T-cell (primary cell): ENCODE measurements around the gene CPPED1. TPM values are rescaled to one million over a fixed set of nuclear protein-coding genes. Genes with fewer than 3 reads are reported as not detected.
A peak's percentile ranks its signal among the peaks of the same experiment; 100 is the strongest.

ENCODE experiments used
- ATAC-seq, 4 experiments: fragments of 200-7000 bp in 3 of 4; fragments of 150-1000 bp in 1 of 4; cut with Tn5 transposase; replicated peaks in 1 of 4; 1 replicate in 3 of 4; 2 replicates in 1 of 4; pipeline ENCODE4 v1.10.0; 2021; ENCODE audit warnings: moderate library complexity in 3 of 4, mild to moderate bottlenecking in 2 of 4, moderate number of reproducible peaks in 1 of 4
- CTCF ChIA-PET, 2 donors: fragments of 300-600 bp; sonication (Branson Sonifier 250); formaldehyde crosslinking; loops; one replicate each; lab custom pipeline; 2022; ENCODE audit warnings: antibody characterized with exemption in 2 of 2; lab: Charles Lee
- POLR2A ChIA-PET, 2 donors: fragments of 300-600 bp; sonication (Branson Sonifier 250); formaldehyde crosslinking; loops; one replicate each; lab custom pipeline; 2022; ENCODE audit warnings: antibody characterized with exemption in 2 of 2; lab: Charles Lee
- DNase-seq, 35 experiments: peaks; one replicate each; pipeline versions ENCODE4 v3.0.0 to v3.0.0-alpha.2; 2013 to 2023
- H3K27ac ChIP-seq: one replicate; pipeline ENCODE4 v1.5.1; 2013; ENCODE audit warnings: low read length
- H3K27me3 ChIP-seq, 2 experiments: replicated peaks in 1 of 2; 1 replicate in 1 of 2; 2 replicates in 1 of 2; pipeline versions ENCODE4 v1.6.1 to v1.7.0; 2013; ENCODE audit warnings: low read length in 1 of 2, mixed read lengths in 1 of 2; ENCODE audit not compliant: control insufficient read depth in 2 of 2, insufficient read depth in 2 of 2; ENCODE audit errors: extremely low read depth in 1 of 2
- H3K36me3 ChIP-seq, 2 donors: 1 replicate in 1 of 2; 2 replicates in 1 of 2; pipeline versions ENCODE4 v1.6.1 to v1.7.0; 2013; ENCODE audit warnings: low read length in 1 of 2; ENCODE audit not compliant: control insufficient read depth in 2 of 2, insufficient read depth in 1 of 2; ENCODE audit errors: extremely low read depth in 1 of 2
- H3K4me1 ChIP-seq, 2 experiments: 1 replicate in 1 of 2; 2 replicates in 1 of 2; pipeline versions ENCODE4 v1.6.1 to v1.7.0; 2013; ENCODE audit warnings: low read length in 2 of 2, mixed read lengths in 1 of 2; ENCODE audit not compliant: insufficient read depth in 2 of 2, control insufficient read depth in 1 of 2; ENCODE audit errors: extremely low read depth in 1 of 2
- H3K4me3 ChIP-seq, 2 donors: 1 replicate in 1 of 2; 2 replicates in 1 of 2; pipeline versions ENCODE4 v1.5.1 to v1.7.0; 2013; ENCODE audit warnings: mild to moderate bottlenecking in 2 of 2, low read length in 1 of 2, moderate library complexity in 1 of 2; ENCODE audit not compliant: control insufficient read depth in 1 of 2; ENCODE audit errors: extremely low read depth in 1 of 2
- H3K9me3 ChIP-seq: 2 replicates; pipeline ENCODE4 v1.7.0; 2013
- H3K27ac Mint-ChIP-seq, 2 donors: one replicate each; pipeline ENCODE4 v1.8.0; 2020 to 2021; ENCODE audit warnings: mild to moderate bottlenecking in 2 of 2, mixed read lengths in 2 of 2
- H3K27me3 Mint-ChIP-seq, 2 donors: one replicate each; pipeline ENCODE4 v1.8.0; 2021 to 2022; ENCODE audit warnings: mixed read lengths in 2 of 2
- H3K36me3 Mint-ChIP-seq: one replicate; pipeline ENCODE4 v1.8.0; 2021; ENCODE audit warnings: mixed read lengths
- H3K4me1 Mint-ChIP-seq, 3 donors: one replicate each; pipeline ENCODE4 v1.8.0; 2020 to 2022; ENCODE audit warnings: mixed read lengths in 3 of 3, mild to moderate bottlenecking in 1 of 3
- H3K4me3 Mint-ChIP-seq, 3 donors: one replicate each; pipeline ENCODE4 v1.8.0; 2020 to 2022; ENCODE audit warnings: mild to moderate bottlenecking in 3 of 3, mixed read lengths in 3 of 3, moderate library complexity in 3 of 3
- H3K9me3 Mint-ChIP-seq, 3 donors: one replicate each; pipeline ENCODE4 v1.8.0; 2020 to 2022; ENCODE audit warnings: mixed read lengths in 3 of 3
- WGBS: methylation state at CpG from one replicate; pipeline ENCODE4 v1.1.5; 2013; ENCODE audit warnings: missing lambda C conversion rate; ENCODE audit not compliant: insufficient coverage; 5-methylcytosine and 5-hydroxymethylcytosine counted together
- total RNA-seq, 35 experiments: library from RNA in 6 of 35; stranded (reverse) in 6 of 35; fragments of 120-200 nt in 1 of 35; gene quantifications; one replicate each; pipeline versions ENCODE4 v1.2.1 to v1.2.4 and lab custom pipeline; 2013 to 2026

CPPED1 gene
- total RNA-seq, 5 donors from 2014 or later (not counting 1 experiment from before 2014, with no cell fraction given) = 2.9 to 9.2 (median 7.5) TPM

DNA sequence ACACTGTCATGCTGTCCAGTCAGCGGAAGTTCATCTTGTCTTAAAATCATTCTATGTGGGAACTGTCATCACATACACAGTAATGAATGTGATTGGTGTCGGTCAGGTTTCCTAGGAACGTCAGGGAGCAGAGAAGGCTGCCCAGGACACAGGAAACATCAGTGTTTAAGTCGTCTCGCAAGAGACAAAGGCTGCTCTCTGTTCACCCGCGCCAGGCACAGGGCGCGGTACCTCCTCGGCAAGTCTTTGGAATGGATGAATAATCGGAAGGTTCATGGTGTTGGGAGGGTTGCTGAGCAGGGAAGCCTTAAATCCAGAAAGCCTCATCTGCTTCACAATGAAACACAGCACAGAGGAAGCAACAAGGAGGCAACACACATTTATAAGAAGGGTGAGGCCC lies 148.2 kb downstream of the CPPED1 start:
- CTCF ChIA-PET = no interaction called here
- no peaks in the 10 kb centered on the region for H3K36me3 ChIP-seq
- ATAC-seq = no peak
- H3K36me3 Mint-ChIP-seq = peaks cover 4% of the 10 kb centered on the region
- no peak overlapping the region for H3K27ac Mint-ChIP-seq
- DNase-seq = no peak
- POLR2A ChIA-PET = no interaction called here
- no peaks in the 10 kb centered on the region for H3K4me1 Mint-ChIP-seq
- H3K27me3 ChIP-seq = peaks cover 0 to 5% of the 10 kb centered on the region in 2 experiments
- no peak overlapping the region for H3K4me3 ChIP-seq
- H3K27me3 Mint-ChIP-seq = no peaks in the 10 kb centered on the region
- no peaks in the 10 kb centered on the region for H3K9me3 ChIP-seq
- WGBS = 82% methylated on average over 3 of the region's 11 CpGs
- peaks cover 4 to 14% (median 14%) of the 10 kb centered on the region in 3 donors for H3K9me3 Mint-ChIP-seq
- H3K4me1 ChIP-seq = no peaks in the 10 kb centered on the region
- no peak overlapping the region for H3K27ac ChIP-seq
- no peak overlapping the region for H3K4me3 Mint-ChIP-seq

DNA sequence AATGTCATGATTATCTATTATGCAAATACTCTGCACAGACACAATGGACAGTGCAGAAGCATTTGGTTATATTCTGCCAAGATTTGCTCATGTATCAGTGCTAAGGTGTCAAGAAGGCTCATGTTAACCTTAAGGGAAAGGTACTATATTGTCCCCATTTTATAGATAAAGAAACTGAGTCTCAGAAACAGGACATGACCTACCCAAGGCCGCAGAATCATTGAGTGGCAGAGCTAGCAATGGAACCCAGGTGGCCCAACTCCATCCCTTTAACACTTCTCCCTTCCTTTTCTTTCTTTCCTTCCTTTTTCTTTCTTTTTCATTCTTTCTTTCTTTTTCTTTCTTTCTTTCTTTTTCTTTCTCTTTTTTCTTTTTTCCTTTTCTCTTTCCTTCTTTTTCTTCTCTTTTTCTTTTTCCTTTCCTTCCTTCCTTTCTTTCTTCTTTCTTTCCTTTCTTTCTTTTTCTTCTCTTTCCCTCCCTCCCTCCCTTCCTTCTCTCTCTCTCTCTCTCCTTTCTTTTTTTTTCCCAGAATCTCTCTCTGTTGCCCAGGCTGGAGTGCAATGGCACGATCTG lies 149.8 kb downstream of the CPPED1 start:
- no peak overlapping the region for H3K27ac Mint-ChIP-seq
- 89% methylated on average over 1 of the region's 2 CpGs for WGBS
- POLR2A ChIA-PET = no interaction called here

DNA sequence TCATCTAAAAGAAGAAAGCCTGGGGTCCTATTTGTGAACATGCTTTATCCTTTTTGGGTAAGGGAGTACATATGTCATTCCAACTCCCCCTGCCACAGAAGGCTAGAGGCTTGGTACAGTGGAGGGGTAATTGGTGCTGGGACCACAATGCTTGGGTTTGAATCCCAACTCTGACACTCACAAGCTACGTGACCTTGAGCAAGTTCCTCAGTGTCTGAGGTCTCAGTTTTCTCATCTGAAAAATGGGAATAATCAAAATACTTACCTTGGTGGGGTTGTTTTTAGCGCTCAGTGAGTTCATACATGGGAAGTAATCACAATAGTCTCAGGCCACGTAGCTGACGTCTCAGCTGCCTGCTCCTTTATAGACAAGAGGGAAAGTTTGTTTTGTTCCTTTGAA lies 150.8 kb downstream of the CPPED1 start:
- H3K27me3 Mint-ChIP-seq = no peaks in the 10 kb centered on the region
- CTCF ChIA-PET = no interaction called here

More for the DNA sequence above, 149.8 kb downstream of the CPPED1 start:
- peaks cover 0 to 7% of the 10 kb centered on the region in 2 experiments for H3K27me3 ChIP-seq
- no peaks in the 10 kb centered on the region for H3K4me1 Mint-ChIP-seq
- no peak overlapping the region for H3K4me3 Mint-ChIP-seq
- H3K36me3 ChIP-seq = no peaks in the 10 kb centered on the region
- H3K4me1 ChIP-seq = no peaks in the 10 kb centered on the region
- H3K27me3 Mint-ChIP-seq = no peaks in the 10 kb centered on the region
- H3K36me3 Mint-ChIP-seq = peaks cover 1% of the 10 kb centered on the region
- H3K9me3 Mint-ChIP-seq = peaks cover 2 to 12% (median 11%) of the 10 kb centered on the region in 3 donors
- CTCF ChIA-PET = no interaction called here
- H3K4me3 ChIP-seq = no peak overlapping the region
- H3K27ac ChIP-seq = no peak overlapping the region
- DNase-seq (no peak), ATAC-seq (no peak)
- no peaks in the 10 kb centered on the region for H3K9me3 ChIP-seq

DNA sequence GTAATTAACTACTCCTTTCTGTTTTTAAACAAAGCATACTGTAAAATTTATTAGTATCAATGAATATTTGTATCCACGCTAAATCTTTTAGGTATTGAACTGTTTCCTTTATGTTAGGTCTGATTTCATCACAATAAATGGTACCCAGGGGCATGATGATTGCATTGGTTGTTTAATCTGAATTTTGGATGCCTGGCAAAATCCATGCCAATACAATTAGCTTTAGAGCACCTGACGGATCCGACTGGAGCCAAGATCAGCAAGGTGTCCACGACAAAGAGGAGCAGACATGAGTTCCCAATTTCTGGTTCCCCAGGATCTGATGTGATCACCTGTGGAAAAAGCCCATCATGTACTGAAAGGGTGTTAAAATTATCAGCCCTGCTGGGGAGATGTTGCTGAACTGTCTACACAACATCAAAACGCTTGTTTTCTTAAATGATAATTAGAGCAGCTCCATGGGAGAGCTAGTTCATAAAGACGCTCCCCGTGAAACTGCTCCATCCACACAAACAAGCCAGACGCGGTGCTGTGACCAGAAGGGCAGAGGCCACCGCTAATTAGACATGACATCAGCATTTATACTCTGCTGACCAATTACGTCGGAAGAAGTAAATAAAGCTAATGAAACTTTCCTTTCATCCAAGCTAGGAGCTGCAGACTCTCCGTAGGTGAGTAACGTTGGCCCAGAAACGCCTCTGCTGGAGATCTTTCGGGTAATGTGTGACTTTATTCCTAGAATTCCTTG lies 151.7 kb downstream of the CPPED1 start:
- Mint-ChIP-seq H3K4me3 (no peak overlapping the region), H3K27me3 (no peaks in the 10 kb centered on the region), H3K36me3 (no peaks in the 10 kb centered on the region), H3K4me1 (peaks cover 6 to 8% (median 8%) of the 10 kb centered on the region in 3 donors), H3K9me3 (peaks cover 0 to 4% (median 0%) of the 10 kb centered on the region in 3 donors), H3K27ac (no peak overlapping the region)
- no peaks in the 10 kb centered on the region for H3K36me3 ChIP-seq
- H3K4me1 ChIP-seq = no peaks in the 10 kb centered on the region
- CTCF ChIA-PET = no interaction called here
- no peaks in the 10 kb centered on the region for H3K9me3 ChIP-seq
- no peak overlapping the region for H3K27ac ChIP-seq
- 20% methylated on average over 1 of the region's 16 CpGs for WGBS
- DNase-seq (no peak), ATAC-seq (no peak)
- H3K27me3 ChIP-seq = peaks cover 0 to 7% of the 10 kb centered on the region in 2 experiments
- no peak overlapping the region for H3K4me3 ChIP-seq
- POLR2A ChIA-PET = no interaction called here

More for the DNA sequence above, 150.8 kb downstream of the CPPED1 start:
- WGBS = 96% methylated on average over 3 of the region's 4 CpGs
- no peak overlapping the region for H3K4me3 Mint-ChIP-seq
- Histone ChIP-seq H3K27ac (no peak overlapping the region), H3K4me3 (no peak overlapping the region), H3K9me3 (no peaks in the 10 kb centered on the region), H3K4me1 (no peaks in the 10 kb centered on the region), H3K36me3 (no peaks in the 10 kb centered on the region), H3K27me3 (peaks cover 0 to 7% of the 10 kb centered on the region in 2 experiments)
- no peaks in the 10 kb centered on the region for H3K36me3 Mint-ChIP-seq
- H3K27ac Mint-ChIP-seq = no peak overlapping the region
- no peaks in the 10 kb centered on the region for H3K4me1 Mint-ChIP-seq
- DNase-seq (no peak), ATAC-seq (no peak)
- POLR2A ChIA-PET = no interaction called here
- peaks cover 4 to 5% (median 5%) of the 10 kb centered on the region in 3 donors for H3K9me3 Mint-ChIP-seq

DNA sequence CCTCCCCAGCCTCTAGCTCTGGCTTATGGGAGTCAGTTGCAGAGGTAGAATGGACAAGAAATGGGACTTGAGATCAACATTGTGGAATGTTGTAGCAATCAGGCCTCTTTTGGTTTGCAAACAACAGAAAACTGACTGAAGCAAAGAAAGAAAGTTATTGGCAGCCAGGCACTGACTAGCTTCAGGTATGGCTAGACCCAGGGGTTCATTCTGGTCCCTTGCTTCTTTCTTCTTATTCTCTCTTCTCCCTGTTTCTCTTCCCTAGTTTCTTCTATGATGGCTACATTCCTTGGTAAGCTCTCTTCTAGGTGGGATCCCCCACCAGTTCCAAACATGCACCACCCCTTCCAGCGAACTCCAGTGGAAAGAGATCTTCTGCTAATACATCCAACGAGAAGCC lies 154.3 kb downstream of the CPPED1 start:
- Histone ChIP-seq H3K4me1 (peaks cover 0 to 3% of the 10 kb centered on the region in 2 experiments), H3K27ac (no peak overlapping the region), H3K4me3 (no peak overlapping the region), H3K9me3 (no peaks in the 10 kb centered on the region), H3K27me3 (peaks cover 0 to 7% of the 10 kb centered on the region in 2 experiments), H3K36me3 (no peaks in the 10 kb centered on the region)
- Mint-ChIP-seq H3K4me1 (peaks cover 15 to 17% (median 17%) of the 10 kb centered on the region in 3 donors), H3K27me3 (no peaks in the 10 kb centered on the region), H3K36me3 (no peaks in the 10 kb centered on the region), H3K4me3 (no peak overlapping the region), H3K9me3 (peaks cover 0 to 4% (median 0%) of the 10 kb centered on the region in 3 donors), H3K27ac (no peak overlapping the region)
- ChIA-PET CTCF (no interaction called here), POLR2A (no interaction called here)
- ATAC-seq (no peak), DNase-seq (no peak)
- WGBS = 100% methylated on average over 2 of the region's 2 CpGs

DNA sequence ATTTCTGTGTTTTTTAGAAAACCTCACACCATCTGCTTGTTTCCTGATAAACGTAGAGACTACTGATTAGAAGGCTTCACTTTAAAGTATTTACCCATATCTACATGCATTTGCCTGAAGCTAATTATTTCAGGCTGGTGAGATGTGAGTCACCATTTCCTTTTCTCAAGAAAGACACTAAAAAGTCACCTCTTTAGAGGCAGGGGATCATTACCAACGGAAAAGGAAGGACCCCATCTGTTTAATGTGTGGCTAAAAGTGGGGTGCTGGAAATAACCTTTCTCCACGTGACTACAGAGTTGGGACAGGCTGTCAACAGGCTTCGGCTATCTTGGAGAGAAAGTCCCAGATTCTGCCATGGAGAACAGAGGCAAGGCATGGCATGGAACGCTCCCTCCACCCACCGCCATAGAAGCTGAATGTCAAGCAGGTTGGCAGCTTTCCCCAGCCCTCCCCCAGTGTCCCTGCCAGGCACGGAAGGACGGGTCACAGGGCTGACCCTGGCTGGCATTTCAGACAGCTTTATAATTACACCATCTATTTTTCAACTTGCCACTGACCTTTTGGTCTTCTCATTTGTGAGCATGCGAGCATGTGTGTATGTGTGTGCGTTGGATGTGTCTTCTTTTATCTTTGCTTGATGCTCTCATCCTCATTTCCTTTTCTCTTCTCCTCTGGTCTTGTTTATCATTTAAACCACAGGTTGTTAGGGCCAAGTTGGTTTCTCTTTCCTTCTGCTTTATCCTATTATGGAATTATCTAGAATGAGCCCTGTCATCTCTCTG lies 157.0 kb downstream of the CPPED1 start:
- 0% methylated on average over 1 of the region's 10 CpGs for WGBS
- H3K36me3 ChIP-seq = no peaks in the 10 kb centered on the region
- no peaks in the 10 kb centered on the region for H3K9me3 ChIP-seq
- Mint-ChIP-seq H3K36me3 (no peaks in the 10 kb centered on the region), H3K4me1 (peaks cover 15 to 17% (median 17%) of the 10 kb centered on the region in 3 donors), H3K27ac (peak overlapping the region; percentile 12 to 66), H3K27me3 (no peaks in the 10 kb centered on the region), H3K4me3 (peak overlapping the region in 1 of 3 donors; percentile 16), H3K9me3 (peaks cover 0 to 8% (median 5%) of the 10 kb centered on the region in 3 donors)
- ChIA-PET POLR2A (no interaction called here), CTCF (no interaction called here)
- ATAC-seq (peak; percentile 33 to 71 (median 60)), DNase-seq (peak in 1 of 35 experiments; percentile 8)
- H3K27ac ChIP-seq = no peak overlapping the region
- peaks cover 0 to 3% of the 10 kb centered on the region in 2 experiments for H3K27me3 ChIP-seq
- no peak overlapping the region for H3K4me3 ChIP-seq
- peaks cover 0 to 3% of the 10 kb centered on the region in 2 experiments for H3K4me1 ChIP-seq
